Ishikawa (cell line): ENCODE results near the gene FOXO6.
A peak's percentile ranks its signal among the peaks of the same experiment; 100 is the strongest.

Experiments
- CEBPB ChIP-seq: IDR thresholded peaks from 2 replicates; pipeline ENCODE4 v1.6.1; 2012
- CREB1 ChIP-seq: IDR thresholded peaks from 2 replicates; pipeline ENCODE4 v1.6.1; 2012; ENCODE audit warnings: low read depth
- EGR1 ChIP-seq: IDR thresholded peaks from 2 replicates; pipeline ENCODE4 v1.6.1; 2012
- EP300 ChIP-seq: IDR thresholded peaks from 2 replicates; pipeline ENCODE4 v1.6.1; 2012; ENCODE audit warnings: borderline replicate concordance
- FOXM1 ChIP-seq: IDR thresholded peaks from 2 replicates; pipeline ENCODE4 v1.6.1; 2012; ENCODE audit warnings: low read depth, borderline replicate concordance
- NFIC ChIP-seq: IDR thresholded peaks from 2 replicates; pipeline ENCODE4 v1.6.1; 2012
- RAD21 ChIP-seq: IDR thresholded peaks from 2 replicates; pipeline ENCODE4 v1.6.1; 2012; ENCODE audit warnings: low read depth
- REST ChIP-seq: IDR thresholded peaks from 2 replicates; pipeline ENCODE4 v1.6.1; 2012; ENCODE audit warnings: low read depth, mild to moderate bottlenecking
- TAF1 ChIP-seq: IDR thresholded peaks from 2 replicates; pipeline ENCODE4 v1.6.1; 2012; ENCODE audit warnings: low read depth, mild to moderate bottlenecking
- TCF12 ChIP-seq: IDR thresholded peaks from 2 replicates; pipeline ENCODE4 v1.6.1; 2012; ENCODE audit warnings: low read depth
- TEAD4 ChIP-seq: IDR thresholded peaks from 2 replicates; pipeline ENCODE4 v1.6.1; 2012
- USF1 ChIP-seq: IDR thresholded peaks from 2 replicates; pipeline ENCODE4 v1.6.1; 2012
- YY1 ChIP-seq: IDR thresholded peaks from 2 replicates; pipeline ENCODE4 v1.6.1; 2012; ENCODE audit warnings: low read depth
- ZBTB7A ChIP-seq: IDR thresholded peaks from 2 replicates; pipeline ENCODE4 v1.6.1; 2012; ENCODE audit warnings: low read depth
- TF ChIP-seq, protein P1 (sequence below): IDR thresholded peaks from 2 replicates; pipeline ENCODE4 v1.6.1; 2012

FOXO6 gene

GRCh38 chr1:41370225-41370624 is 9.0 kb downstream of the FOXO6 start:
- TF ChIP-seq TEAD4: no peak
- no peak for TF ChIP-seq TAF1
- no peak for TF ChIP-seq CEBPB
- no peak for TF ChIP-seq USF1
- no peak for TF ChIP-seq FOXM1

DNA sequence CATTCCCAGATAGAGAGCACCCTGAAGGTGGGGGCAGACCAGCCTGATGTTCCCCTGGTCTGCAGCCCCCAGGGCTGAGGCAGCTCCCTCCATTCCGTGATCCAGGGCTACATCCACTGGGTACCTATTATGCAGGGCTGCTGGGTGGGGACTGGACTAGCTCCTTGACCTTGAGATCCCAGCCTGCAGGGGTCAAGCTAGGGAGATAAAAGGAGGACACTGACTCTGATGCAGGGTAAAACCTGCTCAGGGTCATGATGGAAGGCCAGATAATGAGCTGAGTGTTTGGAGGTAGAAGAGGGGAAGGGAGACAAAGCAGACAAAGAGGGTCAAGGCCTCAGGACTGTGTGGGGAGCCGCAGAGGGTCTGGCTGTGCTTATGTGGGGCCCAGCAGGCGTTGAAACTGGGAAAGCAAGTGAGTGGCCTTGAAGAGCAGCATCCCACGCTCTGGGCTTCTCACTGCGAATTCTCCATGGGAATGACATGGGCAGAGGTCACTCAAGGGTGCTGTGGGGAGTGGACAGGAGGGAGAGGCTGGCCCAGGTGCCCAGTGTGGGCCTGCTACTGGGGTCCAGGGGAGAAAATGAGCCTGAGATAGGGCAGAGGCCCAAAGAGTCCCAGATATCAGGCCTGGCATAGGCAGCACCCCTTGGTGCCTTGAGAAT is 9.7 kb downstream of the FOXO6 start:
- TF ChIP-seq EGR1 (no peak), NFIC (no peak), RAD21 (no peak), FOXM1 (no peak), USF1 (no peak)
- TF ChIP-seq, protein P1, sequence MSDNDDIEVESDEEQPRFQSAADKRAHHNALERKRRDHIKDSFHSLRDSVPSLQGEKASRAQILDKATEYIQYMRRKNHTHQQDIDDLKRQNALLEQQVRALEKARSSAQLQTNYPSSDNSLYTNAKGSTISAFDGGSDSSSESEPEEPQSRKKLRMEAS: no peak

DNA sequence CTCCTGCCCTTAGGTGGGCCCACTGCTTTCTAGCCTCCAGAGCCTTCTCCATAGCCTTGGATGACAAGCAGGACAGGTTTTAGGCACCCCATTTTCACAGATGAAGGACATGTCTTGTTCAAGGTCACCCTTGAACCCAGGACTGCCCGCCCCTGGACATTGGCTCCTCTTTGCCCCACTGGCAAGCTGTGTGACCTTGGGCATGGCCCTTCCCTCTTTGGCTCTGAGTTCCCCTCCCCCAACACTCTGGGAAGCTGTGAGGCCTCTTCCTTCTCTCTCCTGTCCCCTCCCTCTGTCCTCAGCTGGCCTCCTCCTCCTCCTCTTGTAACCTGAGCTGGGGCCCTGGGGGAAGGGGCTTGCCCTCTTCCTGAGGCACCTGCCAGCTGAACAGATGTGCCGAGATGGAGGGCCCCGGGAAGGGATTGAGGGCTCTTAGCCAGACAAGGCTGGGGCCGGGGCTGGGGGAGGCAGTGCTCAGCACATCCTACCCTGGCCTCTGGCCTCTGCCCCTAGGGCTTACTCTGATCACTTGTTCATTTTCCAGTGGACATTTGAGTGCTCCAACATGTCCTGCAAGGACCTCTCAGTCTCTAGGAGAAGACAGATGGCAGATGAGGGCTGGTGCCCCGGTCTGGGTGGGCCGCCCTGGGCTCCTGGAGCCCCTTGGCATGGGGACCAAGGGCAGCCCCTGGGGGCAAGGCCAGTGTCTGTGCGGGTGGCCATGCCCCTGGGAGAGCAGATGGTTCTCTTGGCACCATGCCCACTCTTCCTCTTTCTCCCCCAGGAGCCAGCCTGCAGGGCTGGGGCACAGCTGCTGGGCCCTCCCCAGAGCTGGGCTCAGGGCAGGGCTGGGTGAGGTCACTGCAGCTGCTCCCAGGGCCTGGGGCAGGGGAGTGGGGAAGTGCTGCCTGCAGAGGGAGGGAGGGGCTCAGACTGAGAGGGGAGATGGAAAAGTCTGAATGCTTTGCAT is 10.7 kb downstream of the FOXO6 start:
- TF ChIP-seq TCF12 (peak; percentile 31; the same call in 1 of the 2 replicates), CEBPB (no peak), YY1 (no peak), EGR1 (no peak), CREB1 (no peak), NFIC (peak; percentile 71), ZBTB7A (peak; percentile 51; the same call in 1 of the 2 replicates)

DNA sequence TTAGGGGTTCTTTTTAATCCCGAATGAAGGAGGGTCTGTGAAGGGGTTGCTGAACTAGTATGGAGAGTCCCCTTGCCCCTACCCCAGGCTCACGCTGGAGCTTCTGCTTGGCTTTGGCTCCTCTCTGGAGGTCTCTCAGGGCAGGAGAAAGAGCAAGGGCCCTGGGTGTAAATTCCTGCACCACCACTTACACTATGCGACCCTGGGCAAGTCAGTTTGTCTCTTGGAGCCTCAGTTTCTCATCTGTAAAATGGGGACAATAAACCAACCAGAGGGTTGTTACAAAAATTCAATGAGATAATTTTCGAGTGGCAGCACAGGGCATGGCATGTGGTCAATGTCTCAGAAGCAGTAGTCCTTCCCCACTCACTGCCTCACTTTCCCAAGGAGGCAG is 11.4 kb downstream of the FOXO6 start:
- no peak for TF ChIP-seq CEBPB
- no peak for TF ChIP-seq REST
- no peak for TF ChIP-seq ZBTB7A
- TF ChIP-seq RAD21: no peak
- TF ChIP-seq, protein P1: no peak
- no peak for TF ChIP-seq FOXM1
- no peak for TF ChIP-seq EGR1
- TF ChIP-seq YY1: no peak
- TF ChIP-seq TAF1: no peak
- no peak for TF ChIP-seq NFIC
- TF ChIP-seq USF1: no peak
- no peak for TF ChIP-seq CREB1
- TF ChIP-seq EP300: no peak
- TF ChIP-seq TCF12: no peak

- TF ChIP-seq, protein P1: no peak
- TF ChIP-seq FOXM1 (no peak), ZBTB7A (no peak), REST (no peak), USF1 (no peak)
Measured at GRCh38 chr1:41373373-41373772, 12.1 kb downstream of the FOXO6 start.
